ENCODE measurements around the gene ANKLE1.
"Not testable (repeated sequence)": the region's sequence is repeated elsewhere in the genome, so short reads cannot be mapped to it uniquely, and the experiment has no call there.

ANKLE1 gene

DNA sequence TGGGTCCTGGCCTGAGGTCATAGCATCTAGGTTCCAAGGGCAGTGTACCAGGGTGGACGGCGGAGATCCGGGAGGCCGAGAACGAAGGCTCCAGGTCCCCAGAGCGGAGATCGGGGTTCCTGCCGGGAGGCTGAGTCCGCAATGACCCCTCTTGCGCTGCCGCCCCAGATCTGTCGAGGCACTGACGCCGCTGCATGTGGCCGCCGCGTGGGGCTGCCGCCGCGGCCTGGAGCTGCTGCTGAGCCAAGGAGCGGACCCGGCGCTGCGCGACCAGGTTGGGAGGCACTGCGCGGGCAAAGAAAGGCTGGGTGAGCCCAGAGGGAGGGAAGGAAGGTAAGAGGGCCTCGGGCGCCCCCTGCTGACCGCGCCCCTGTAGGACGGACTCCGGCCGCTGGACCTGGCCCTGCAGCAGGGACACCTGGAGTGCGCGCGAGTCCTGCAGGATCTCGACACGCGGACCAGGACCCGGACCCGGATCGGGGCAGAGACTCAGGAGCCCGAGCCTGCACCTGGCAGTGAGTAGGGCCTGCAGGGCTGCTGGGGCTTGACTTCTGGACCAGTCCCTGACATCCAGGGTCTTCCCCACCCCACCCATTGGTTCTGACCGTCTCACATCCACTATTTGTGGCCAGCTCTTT, 906 bp downstream of the ANKLE1 start:
- DNase-seq = peak; percentile 70

DNA sequence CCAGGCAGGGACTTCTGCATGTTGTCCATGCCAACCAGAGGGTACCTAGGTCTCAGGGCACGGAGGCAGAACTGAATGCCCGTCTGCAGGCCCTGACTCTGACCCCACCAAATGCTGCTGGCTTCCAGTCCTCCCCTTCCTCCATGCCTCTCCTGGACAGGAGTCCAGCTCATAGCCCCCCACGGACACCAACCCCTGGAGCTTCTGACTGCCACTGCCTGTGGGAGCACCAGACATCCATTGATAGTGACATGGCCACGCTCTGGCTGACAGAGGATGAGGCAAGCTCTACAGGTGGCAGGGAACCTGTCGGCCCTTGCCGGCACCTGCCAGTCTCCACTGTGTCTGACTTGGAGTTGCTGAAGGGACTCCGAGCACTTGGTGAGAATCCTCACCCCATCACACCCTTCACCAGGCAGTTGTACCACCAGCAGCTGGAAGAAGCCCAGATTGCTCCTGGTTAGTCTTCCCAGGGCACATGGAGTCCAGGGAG, 1.8 kb downstream of the ANKLE1 start:
- DNase-seq = no peak

DNA sequence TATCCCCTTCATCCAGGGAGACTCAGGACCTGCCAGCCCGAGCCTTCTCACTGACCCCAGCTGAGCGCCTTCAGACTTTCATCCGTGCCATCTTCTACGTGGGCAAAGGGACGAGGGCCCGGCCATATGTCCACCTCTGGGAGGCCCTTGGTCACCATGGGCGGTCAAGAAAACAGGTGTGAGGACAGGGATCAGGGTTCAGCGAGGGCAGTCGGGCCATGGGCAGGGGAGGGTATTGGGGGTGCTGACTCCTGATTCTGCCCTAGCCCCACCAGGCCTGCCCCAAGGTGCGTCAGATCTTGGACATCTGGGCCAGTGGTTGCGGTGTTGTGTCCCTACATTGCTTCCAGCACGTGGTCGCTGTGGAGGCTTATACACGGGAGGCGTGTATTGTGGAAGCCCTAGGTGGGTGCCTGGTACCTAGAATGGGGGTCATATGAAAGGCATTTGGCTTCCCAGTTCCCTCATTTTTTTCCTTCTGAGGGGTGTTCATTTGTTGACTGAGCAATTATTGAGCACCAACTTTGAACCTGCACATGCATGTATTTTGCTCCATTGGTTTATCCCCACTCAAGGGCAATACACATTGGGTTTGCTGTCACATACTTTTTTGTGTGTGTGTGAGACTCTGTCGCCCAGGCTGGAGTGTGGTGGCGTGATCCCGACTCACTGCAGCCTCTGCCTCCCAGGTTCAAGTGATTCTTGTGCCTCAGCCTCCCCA, 3.9 kb downstream of the ANKLE1 start:
- no peak for DNase-seq

DNA sequence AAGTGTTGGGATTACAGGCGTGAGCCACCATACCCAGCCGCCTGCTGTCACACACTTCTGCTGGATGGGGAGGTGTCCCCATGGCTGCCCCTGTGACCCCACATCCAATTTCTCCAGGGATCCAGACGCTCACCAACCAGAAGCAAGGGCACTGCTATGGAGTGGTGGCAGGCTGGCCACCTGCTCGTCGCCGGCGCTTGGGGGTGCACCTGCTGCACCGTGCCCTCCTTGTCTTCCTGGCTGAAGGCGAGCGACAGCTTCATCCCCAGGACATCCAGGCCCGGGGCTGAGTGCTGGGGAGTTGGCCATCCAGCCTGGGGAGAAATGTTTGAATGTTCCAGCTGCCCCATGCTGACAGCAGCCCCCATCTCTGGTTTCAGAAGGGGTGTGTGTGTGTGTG, 4.6 kb downstream of the ANKLE1 start:
- DNase-seq = no peak

DNA sequence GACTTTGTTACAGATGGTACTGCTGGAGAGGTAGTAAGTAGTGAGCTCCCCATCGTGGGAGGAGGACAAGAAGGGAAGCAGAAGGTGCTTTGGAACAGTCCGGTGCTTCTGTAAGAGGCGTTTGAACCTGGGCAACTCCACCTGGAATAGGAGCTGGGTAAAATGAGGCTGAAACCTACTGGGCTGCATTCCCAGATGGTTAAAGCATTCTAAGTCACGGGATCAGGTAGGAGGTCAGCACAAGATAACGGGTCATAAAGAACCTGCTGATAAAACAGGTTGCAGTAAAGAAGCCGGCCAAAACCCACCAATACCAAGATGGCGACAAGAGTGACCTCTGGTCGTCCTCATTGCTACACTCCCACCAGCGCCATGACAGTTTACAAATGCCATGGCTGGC, 5.1 kb downstream of the ANKLE1 start:
- no peak for DNase-seq

DNA sequence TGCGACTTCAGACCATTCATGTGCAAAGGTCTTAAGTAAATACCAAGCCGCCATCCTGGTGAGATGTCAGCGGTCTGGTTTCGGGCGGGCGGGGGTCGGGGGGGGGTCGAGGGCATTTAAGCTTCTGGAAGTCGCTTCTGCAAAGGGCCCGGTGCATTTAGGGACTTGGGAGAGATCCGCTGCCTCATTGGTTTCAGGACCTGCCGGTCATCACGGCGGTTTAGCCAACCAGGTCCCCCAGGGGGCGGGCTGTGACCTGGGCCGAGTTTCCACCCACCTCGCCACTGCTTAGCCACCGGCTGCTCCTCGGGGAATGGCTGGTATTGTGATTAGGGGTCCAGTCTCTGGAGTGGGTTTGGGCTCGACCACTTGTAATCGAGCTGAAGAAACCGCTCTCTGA, 7.8 kb downstream of the ANKLE1 start:
- peak; percentile 83 for DNase-seq

DNA sequence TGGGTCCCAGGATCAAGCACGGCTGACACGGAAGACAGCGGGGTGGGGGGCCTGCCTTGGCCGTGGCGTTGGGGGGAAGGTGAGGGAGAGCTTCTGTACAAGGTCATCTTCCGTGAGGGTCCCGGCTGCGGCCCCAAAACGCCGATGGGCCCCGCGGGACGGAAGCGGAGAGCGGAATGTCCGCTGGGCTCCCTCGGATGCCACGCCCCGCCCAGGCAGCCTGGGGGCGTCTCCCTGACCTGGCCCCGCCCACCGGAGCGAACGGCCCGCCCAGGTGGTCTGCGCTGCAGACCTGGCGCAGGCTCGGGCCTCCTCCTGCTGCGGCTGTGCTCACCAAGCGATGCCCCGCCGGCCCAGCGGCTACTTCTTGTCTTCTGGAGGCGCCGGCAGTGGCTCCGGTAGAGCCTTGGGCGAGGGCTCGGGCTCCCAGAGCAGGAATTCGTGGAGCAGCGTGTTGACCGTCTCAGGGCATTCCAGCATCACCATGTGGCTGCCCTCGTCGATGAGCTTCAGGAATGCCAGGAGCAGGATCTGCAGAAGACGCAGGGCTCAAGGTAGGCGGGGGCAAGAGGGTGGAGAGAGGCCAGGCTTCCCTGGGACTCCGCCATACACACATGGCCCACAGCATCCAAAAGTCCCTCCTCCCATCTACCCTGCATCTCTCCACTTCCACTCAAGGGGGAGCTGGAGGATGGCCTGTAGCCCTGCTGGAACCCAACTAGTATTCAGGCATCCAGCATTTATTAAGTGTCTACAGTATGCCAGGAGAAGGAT, 10.8 kb downstream of the ANKLE1 start:
- peak; percentile 86 for DNase-seq

DNA sequence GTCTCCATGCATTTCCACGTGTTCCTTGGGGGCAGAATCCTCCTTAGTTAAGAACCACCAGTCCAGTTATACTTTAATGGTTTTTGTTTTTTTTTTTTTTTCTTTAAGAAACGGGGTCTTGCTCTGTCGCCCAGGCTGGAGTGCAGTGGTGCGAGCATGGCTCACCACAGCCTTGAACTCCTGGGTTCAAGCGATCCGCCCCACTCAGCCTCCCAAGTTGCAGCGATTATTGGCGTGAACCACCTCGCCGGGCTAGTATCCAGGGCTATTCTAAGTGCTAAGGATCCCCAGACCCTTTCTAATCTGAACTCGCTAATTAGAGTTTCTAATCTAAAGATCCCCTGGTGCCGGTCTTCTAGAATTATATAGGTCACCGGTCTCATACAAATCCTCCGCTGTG, 11.9 kb downstream of the ANKLE1 start:
- DNase-seq = no peak

DNA sequence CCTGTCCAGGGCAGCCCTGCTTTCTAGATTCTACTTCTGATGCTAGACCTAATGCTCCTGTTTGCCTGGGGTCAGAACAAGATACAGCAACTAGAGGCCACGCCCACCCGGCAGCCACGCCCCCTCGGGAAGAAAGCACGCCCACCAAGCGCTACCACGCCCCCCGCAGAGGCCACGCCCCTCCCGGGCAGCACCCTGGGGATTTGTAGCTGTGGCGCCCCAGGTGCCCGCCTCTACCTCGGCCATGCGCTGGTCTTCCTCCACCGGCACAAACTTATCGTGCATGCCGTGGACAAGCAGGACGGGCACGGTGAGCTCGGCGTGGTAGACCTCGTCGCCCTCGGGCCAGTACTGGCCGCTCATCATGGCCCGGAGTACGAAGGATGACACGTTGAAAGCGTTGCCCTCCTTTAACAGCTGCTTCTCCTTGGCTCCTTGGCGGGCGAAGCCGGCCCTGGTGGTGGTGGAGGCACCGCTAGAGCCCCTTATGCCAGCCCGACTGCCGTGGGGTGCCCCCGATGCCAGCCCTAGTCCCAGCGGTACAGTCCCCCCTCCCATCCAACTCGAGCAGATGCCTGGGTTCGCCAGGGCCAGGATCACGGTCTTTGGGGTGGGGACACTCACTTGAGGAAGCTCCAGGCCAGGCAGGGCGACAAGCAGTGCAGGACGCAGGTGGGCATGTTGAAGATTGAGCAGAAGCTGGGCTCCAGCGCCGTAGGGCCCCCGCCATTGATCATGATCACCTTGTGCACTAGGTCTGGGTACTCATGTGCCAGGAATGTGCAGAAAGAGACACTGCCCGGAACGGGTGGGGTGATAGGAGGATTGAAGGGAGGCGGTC, 12.6 kb downstream of the ANKLE1 start:
- no peak for DNase-seq

DNA sequence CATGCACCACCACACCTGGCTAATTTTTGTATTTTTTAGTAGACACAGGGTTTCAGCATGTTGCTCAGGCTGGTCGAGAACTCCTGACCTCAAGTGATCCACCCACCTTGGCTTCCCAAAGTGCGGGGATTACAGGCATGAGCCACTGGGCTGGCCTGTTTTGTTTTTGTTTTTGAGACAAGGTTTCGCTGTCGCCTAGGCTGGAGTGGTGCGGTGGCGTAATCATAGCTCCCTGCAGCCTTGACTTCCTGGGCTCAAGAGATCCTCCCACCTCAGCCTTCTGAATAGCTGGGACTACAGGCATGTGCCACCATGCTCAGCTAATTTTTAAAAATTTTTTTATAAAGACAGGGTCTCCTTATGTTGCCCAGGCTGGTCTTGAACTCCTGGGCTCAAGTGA, 13.8 kb downstream of the ANKLE1 start:
- not testable (repeated sequence) for DNase-seq

DNA sequence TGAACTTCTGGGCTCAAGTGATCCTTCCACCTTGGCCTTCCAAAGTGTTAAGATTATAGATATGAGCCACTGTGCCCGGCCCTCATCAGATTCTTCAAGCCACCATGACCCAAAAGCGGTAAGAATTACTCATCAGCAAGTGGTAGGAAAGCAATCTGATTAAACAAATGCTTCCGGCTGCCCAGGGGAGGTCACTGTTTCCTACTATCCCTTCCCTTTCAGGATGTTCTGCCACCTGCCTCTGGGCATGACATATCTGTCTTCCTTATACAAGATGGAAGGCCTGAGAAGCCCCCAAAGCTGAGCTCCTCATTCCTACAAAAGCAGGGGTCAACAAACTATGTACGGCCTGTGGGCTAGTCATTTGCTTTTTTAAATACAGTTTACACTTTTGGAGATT, 14.6 kb downstream of the ANKLE1 start:
- DNase-seq = no peak

DNA sequence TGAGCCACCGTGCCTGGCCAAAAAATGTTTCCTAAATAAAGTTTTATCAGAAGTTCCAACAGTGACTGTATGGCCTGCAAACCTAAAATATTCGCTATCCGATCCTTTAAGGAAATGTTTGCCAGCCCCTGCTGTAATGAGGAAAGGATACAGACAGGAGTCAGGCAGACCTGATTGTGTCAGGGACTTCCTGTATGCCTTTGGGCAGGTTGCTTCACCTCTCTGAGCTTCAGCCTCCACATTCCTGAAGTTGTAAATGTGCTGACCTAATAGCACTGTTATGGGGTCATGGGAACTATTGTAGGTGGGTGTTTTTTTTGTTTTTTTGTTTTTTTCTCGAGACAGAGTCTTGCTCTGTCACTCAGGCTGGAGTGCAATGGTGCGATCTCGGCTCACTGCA, 15.3 kb downstream of the ANKLE1 start:
- no peak for DNase-seq

DNA sequence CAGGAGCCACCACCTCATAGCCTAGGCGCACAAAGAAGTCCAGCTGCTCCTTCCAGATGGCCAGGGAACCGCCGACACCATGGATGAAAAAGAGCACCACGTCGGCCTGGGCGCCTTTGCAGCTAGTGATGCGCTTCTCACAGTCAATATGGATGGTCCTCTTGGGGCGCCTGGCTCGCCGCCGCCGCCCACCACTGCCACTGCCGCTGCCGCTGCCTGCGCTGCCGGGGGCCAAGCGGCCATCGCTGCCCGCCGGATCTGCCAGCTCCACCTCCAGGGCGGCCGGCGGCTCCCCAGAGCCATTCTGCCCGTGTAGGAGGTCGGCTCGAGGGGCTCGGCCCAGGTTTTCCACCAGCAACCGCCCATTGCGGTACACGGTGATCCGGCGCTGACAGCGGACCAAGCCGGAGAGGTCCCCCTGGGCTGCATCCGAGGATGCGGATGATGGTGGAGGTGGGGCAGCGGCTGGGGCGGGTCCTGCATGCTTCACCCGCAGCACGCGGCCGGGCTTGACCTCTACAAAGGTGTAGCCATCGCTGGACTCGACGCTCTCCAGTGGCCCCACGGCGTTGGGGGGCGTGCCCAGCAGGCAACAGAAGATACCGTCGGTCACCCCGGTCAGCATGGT, 19.4 kb downstream of the ANKLE1 start:
- no peak for DNase-seq

DNA sequence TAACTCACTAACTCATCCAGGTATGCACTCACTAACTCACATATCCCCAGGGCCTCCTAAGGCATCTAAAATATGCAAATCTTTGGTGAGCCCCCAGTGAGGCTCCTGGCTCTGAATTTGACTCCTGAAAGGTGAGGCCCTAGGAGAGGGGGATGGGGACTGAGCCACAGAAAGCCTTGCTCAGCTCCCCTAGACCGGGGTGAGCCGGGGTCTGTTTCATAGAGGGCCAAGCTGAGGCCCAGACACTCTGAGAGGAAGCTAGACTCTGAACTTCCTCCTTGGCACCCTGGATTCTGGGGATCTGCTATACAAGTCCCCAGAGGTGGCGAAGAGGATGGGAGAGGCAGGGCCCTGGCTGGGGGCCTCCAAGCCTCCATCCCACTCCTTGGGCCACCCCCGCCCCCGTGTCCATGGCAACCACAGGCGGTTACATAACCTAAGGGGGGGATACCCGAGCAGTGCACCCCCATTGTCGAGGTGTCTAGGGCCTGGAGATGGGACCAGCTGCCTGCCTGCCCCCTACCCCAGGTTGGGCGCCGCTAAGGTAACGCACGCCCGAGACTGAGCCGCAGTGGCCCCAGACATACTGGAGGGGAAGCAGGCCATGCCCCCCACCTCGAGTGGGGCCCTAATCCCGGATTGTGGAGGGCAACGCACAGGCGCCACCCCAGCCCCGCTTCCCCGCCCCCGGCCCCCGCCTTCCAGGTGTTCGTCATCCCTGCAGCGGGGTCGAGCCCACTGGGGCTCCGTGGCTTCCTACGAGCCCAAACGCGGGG, 20.9 kb downstream of the ANKLE1 start:
- no peak for DNase-seq

DNA sequence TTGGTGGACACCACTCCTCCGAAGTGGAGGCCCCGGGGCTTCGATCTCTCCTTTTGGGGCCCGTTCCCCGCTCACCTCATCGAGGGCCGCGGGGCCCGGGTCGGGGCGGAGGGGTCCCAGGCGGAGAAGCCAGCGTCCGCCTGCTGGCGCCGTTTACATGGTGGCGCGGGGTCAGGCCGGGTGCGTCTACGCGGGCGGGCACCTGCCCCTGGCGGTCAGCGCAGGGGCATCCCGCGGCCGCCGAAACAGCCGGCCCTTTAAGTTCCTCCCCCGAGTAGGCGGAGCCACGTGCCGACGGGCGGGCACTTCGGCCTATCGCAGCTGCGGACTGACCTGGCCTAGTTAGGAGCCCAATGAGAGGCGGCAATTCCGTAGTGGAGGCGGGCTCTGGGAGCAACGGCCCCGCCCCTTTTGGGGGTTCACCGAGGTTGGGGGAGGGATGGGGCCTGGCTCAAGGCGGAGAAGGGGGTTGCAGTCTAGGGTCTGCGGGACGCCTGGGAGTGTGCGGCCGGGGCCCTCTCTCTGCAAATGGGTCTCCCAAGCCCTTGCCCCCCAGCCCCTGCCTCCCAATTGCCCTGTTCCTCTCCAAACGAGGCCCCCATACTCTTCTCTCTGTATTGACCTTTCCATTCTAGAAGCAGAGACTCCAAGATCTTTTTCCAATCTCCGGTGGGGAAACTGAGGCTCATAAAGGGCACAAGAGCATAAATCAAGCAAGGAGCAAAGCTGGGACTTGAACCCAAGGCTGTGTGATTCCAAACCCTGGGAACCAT, 21.7 kb downstream of the ANKLE1 start, which contains the start of gene ABHD8:
ABHD8 (minus strand) TSS at position 259 of the 773 bp plus-strand sequence. CDS start 1,809 bp downstream, outside the sequence.
- peak; percentile 94 for DNase-seq

DNA sequence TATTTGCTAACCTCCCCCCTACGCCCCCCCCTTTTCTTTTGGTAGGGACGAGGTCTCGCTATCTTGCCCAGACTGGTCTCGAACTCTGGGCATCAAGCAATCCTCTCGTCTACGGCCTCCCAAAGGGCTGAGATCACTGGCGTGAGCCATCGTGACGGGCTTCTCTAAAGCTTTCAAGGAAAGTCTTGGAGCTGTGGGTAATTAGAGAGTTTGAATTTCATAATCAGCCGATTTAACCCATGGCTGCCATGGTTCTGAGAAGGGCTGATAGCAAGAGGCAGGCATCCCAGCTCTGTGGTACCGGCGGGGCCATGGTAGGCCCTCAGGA, 22.2 kb downstream of the ANKLE1 start:
- DNase-seq = no peak

DNA sequence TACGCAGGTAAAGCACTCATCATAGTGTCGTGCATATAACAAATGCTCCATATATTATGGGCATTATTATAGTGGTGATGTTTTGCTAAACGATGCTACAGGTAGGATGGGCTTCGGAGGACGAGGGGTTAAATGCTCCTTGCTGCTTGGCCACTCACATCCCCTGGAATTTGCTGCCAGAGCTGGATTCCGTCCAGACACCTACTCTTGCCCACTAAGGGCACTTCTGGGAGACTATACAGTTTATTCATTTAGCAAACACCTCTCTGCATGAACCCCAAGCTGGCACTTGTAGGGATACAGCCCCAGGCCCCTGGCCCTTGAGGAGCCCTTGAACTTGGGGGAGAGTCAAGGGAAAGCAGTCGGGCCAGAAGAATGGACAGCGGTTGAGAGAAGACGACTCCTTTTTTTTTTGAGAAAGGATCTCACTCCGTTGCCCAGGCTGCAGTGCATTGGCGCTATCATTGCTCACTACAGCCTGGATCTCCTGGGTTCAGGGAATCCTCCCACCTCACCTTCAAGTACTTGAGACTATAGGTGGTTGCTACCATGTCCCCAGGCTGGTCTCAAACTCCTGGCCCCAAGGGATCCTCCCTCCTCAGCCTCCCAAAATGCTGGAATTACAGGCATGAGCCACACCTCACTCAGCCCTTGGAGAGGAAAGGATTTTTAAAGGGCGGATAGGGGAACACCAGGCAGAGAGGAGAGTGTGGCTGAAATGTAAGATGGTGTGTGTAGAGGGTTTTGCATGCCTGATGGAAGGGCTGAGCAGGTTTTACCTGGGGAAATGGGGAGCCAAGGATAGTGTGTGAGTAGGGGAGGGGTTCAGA, 22.9 kb downstream of the ANKLE1 start:
- DNase-seq = no peak

DNA sequence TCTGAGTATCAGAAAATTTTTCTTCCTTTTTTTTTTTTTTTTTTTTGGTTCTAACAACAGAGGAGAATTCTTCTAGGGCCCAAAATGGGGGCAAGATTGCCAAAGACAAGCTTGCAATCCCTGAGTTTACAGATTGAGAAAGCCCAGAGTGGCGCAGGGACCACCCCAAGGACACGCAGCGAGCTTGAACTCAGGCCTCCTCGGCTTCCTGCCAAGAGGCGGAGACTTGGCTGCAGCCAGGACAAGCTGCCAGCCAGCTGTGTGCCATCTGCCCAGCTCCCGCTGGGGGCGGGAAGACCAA, 23.5 kb downstream of the ANKLE1 start:
- no peak for DNase-seq

DNA sequence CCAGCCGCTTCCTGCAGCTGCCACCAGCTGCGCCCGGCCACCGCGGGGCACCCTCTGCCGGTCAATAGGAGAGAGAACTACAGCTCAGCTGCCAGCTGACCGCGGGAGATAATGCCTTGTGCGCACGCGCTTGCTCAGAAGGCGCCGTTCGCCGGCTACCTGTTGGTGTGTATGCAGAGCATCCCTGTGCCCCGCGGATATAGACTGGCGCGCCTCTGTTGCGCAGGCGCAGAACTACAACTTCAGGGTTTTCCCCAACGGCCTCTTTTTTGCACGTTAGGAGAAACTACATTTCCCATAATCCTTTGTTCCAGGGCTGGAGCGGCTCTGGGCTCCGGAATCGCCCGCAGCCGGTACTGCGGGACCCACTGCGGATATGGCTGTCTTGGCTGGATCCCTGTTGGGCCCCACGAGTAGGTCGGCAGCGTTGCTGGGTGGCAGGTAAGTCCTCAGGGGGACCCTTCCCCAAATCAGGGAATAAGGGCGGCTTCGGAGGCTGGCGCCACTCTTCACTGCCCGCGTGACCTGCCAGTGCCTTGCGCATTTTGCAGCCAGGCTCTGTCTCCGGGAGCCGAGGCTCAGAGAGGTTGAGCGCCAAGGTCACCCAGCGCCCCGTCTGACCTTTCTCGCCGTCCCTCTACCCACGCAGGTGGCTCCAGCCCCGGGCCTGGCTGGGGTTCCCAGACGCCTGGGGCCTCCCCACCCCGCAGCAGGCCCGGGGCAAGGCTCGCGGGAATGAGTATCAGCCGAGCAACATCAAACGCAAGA, 24.0 kb downstream of the ANKLE1 start, which contains the start of gene MRPL34:
MRPL34 (plus strand) TSS at position 356 of the 768 bp plus-strand sequence; CDS start at position 377, 21 bp downstream.
- peak; percentile 98 for DNase-seq

Data from fibroblast of skin of abdomen (primary cell).